HL-60 (cell line): ENCODE data around the gene NBEAL2.

Source experiments
- DNase-seq, 2 experiments: peaks; one replicate each; pipeline ENCODE4 v3.0.0-alpha.2; 2010 to 2020; ENCODE audit warnings: low read depth in 1 of 2, low spot score in 1 of 2
- H3K27ac ChIP-seq: fragments of 250-450 bp; sonication (Bioruptor Pico); replicated peaks from 2 replicates; pipeline ENCODE4 v1.5.1; 2020; ENCODE audit warnings: mild to moderate bottlenecking, moderate library complexity
- H3K27me3 ChIP-seq: fragments of 250-450 bp; sonication (Bioruptor Pico); 2 replicates; pipeline ENCODE4 v1.5.1; 2021; ENCODE audit warnings: mild to moderate bottlenecking, moderate library complexity; ENCODE audit not compliant: insufficient read depth, poor library complexity, severe bottlenecking
- H3K4me3 ChIP-seq: replicated peaks from 2 replicates; pipeline ENCODE4 v1.5.1; 2011; ENCODE audit warnings: mild to moderate bottlenecking, control low read depth, low read length; ENCODE audit not compliant: insufficient read depth
- GABPA ChIP-seq: IDR thresholded peaks from 2 replicates; pipeline ENCODE4 v1.6.1; 2012; ENCODE audit warnings: low read depth
- POLR2AphosphoS5 ChIP-seq: IDR thresholded peaks from 2 replicates; pipeline ENCODE4 v1.6.1; 2012; ENCODE audit warnings: low read depth
- SPI1 ChIP-seq: IDR thresholded peaks from 2 replicates; pipeline ENCODE4 v1.6.1; 2012; ENCODE audit warnings: low read depth, mild to moderate bottlenecking, borderline replicate concordance
- TF ChIP-seq, protein P1 (sequence below): IDR thresholded peaks from 2 replicates; pipeline ENCODE4 v1.6.1; 2012; ENCODE audit warnings: low read depth; ENCODE audit not compliant: insufficient replicate concordance
- TF ChIP-seq, protein P2 (sequence below): IDR thresholded peaks from one replicate; pipeline ENCODE4 v1.5.1; 2011; ENCODE audit warnings: low read length, control low read depth, inconsistent platforms; ENCODE audit not compliant: insufficient read depth

NBEAL2 gene

DNA sequence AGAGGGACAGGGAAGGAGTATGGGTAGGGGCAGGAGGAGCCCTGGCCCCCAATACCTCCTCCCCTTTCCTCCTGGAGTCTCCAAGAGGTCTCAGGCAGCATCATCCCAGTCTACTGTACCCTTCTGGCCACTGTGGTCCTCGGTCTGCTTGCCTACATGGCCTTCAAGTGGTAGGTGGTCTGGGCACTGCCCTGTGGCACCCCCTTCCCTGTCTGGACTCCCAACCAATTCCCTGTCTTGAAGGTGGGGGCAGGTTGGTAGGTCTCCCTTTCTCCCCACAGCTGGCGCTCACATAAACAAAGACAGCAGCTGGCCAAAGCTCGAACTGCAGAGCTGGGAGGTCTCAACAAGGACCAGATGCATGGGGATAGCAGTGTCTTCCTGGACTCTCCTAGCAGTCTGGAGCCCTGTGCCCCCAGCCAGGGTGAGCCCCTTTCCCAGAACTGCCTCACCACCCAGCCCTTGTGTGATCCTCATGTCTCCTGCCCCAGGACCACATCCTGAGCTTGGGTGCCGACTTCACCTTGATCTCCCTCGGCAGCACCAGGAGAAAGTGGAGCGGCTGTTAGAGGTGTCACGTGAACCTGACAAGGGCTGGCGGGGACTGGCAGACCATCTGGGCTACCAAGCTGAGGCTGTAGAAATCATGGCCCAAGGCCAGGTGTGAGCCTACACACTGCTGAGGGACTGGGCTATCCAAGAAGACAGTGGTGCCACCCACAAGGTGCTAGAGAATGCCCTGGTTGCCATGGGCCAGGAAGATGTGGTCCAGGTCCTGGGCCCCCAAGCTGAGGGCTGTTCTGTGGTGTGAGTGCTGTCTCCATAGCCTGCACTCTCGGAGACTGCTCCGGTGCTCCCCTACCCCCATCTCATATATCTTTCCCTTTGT, 33.1 kb downstream of the NBEAL2 start:
- no peak overlapping the region for H3K4me3 ChIP-seq
- no peak overlapping the region for H3K27ac ChIP-seq
- no peak for TF ChIP-seq GABPA
- DNase-seq = no peak
- H3K27me3 ChIP-seq = no peaks in the 10 kb centered on the region

DNA sequence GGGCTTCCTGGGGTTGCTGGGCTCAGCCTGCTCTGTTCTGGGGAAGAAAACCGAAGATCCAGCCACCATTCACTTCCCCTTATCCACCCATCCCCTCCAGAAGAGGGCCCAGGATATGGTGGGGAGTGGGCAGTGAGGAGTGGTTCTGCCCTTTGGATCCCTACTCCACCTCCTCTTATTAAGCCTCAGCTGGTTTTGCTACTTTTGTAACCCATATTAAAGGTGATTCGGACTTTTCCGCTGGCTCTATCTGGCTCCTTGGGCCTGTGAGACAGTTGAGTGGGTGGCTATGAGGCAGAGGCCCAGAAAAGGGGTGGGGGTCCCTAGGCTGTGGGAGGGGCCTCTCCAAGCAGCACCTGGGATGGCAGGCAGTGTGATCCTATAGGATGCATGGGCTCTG, 33.8 kb downstream of the NBEAL2 start:
- TF ChIP-seq GABPA (no peak), POLR2AphosphoS5 (no peak)
- TF ChIP-seq, protein P1, sequence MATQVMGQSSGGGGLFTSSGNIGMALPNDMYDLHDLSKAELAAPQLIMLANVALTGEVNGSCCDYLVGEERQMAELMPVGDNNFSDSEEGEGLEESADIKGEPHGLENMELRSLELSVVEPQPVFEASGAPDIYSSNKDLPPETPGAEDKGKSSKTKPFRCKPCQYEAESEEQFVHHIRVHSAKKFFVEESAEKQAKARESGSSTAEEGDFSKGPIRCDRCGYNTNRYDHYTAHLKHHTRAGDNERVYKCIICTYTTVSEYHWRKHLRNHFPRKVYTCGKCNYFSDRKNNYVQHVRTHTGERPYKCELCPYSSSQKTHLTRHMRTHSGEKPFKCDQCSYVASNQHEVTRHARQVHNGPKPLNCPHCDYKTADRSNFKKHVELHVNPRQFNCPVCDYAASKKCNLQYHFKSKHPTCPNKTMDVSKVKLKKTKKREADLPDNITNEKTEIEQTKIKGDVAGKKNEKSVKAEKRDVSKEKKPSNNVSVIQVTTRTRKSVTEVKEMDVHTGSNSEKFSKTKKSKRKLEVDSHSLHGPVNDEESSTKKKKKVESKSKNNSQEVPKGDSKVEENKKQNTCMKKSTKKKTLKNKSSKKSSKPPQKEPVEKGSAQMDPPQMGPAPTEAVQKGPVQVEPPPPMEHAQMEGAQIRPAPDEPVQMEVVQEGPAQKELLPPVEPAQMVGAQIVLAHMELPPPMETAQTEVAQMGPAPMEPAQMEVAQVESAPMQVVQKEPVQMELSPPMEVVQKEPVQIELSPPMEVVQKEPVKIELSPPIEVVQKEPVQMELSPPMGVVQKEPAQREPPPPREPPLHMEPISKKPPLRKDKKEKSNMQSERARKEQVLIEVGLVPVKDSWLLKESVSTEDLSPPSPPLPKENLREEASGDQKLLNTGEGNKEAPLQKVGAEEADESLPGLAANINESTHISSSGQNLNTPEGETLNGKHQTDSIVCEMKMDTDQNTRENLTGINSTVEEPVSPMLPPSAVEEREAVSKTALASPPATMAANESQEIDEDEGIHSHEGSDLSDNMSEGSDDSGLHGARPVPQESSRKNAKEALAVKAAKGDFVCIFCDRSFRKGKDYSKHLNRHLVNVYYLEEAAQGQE = no peak
- Histone ChIP-seq H3K4me3 (no peak overlapping the region), H3K27me3 (no peaks in the 10 kb centered on the region), H3K27ac (no peak overlapping the region)
- DNase-seq = no peak

DNA sequence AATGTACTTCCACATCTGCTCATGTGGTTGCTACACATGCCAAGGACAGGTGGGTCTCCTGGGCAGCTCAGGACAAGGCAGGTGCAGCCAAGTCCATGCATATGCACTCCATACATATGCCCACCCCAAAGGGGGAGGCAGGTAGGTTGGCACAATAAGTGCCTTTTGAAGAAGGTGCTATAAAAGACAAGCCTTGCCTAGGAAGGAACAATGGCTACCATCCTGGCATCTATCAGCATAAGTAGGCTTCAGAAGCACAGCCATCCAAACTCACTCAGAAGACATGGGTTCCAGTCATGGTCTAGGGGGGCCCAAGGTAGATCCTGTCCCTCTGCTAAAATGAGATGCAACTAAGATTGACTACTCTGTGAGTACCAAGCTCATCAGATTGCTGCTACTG, 34.6 kb downstream of the NBEAL2 start:
- no peak overlapping the region for H3K27ac ChIP-seq
- no peaks in the 10 kb centered on the region for H3K27me3 ChIP-seq
- no peak for TF ChIP-seq SPI1
- TF ChIP-seq, protein P1 = no peak
- TF ChIP-seq POLR2AphosphoS5 = no peak; the same call in 1 of the 2 replicates
- TF ChIP-seq GABPA = no peak
- TF ChIP-seq, protein P2, sequence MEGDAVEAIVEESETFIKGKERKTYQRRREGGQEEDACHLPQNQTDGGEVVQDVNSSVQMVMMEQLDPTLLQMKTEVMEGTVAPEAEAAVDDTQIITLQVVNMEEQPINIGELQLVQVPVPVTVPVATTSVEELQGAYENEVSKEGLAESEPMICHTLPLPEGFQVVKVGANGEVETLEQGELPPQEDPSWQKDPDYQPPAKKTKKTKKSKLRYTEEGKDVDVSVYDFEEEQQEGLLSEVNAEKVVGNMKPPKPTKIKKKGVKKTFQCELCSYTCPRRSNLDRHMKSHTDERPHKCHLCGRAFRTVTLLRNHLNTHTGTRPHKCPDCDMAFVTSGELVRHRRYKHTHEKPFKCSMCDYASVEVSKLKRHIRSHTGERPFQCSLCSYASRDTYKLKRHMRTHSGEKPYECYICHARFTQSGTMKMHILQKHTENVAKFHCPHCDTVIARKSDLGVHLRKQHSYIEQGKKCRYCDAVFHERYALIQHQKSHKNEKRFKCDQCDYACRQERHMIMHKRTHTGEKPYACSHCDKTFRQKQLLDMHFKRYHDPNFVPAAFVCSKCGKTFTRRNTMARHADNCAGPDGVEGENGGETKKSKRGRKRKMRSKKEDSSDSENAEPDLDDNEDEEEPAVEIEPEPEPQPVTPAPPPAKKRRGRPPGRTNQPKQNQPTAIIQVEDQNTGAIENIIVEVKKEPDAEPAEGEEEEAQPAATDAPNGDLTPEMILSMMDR = no peak
- no peak overlapping the region for H3K4me3 ChIP-seq
- no peak for DNase-seq

DNA sequence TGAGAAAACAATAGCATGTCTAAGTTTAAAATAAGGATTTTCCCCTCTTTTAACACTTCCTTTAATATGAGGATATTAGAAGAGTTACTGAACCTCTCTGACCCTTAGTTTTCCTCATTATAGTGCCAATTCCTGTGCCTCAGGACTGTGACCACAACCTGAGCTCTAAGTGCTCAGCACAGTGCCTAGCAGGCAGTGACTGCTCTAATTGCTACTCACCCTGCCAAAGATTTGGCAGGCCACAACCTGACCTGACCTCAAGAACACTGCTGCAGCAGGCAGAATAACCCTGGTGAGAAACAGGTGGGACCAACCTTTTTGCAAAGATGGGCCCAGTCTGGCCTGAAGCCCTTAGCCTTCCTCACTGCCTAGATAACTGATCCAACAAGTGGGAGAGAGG, 35.7 kb downstream of the NBEAL2 start:
- Histone ChIP-seq H3K27ac (no peak overlapping the region), H3K27me3 (no peaks in the 10 kb centered on the region), H3K4me3 (no peak overlapping the region)
- no peak for DNase-seq
- TF ChIP-seq POLR2AphosphoS5 (no peak), SPI1 (no peak), GABPA (no peak)
- TF ChIP-seq, protein P1 = no peak
- TF ChIP-seq, protein P2 = no peak
